Measurements from ENCODE around the gene HOXB13.

The HOXB13 gene

GRCh38 chr17:48704361-48705248, 23.9 kb downstream of the HOXB13 start:
- peak; percentile 60 for DNase-seq

GRCh38 chr17:48701864-48702532, 26.6 kb downstream of the HOXB13 start:
- DNase-seq, result no peak

DNA sequence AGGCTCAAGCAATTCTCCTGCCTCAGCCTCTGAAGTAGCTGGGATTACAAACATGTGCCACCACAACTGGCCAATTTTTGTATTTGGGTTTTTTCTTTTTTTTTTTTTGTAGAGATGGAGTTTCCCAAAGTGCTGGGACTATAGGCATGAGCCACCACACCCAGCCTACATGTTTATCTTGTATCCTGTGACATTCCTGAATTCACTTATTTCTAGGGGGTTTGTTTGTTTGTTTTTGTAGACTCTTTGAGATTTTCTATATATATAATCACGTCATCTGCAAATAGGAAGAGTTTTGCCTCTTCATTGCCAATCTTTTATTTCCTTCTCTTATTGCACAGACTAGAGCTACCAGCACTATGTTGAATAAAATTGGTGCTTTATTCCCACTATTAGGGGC, 35.4 kb downstream of the HOXB13 start:
- DNase-seq, result no peak

DNA sequence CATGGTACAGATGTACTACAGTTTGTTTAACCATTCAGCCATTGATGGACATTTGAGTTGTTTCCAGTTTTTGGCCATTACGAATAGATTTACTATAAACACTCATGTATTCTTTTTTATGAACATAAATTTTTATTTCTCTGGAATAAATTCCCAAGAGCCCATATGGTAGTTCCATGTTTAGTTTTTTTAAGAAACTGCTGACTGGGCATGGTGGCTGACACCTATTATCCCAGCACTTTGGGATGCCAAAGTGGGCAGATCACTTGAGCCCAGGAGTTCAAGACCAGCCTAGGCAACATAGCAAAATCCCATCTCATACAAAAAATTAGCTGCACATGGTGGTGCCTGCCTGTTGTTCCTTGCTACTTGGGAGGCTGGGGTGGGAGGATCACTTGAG, 36.5 kb downstream of the HOXB13 start:
- DNase-seq, result no peak

DNA sequence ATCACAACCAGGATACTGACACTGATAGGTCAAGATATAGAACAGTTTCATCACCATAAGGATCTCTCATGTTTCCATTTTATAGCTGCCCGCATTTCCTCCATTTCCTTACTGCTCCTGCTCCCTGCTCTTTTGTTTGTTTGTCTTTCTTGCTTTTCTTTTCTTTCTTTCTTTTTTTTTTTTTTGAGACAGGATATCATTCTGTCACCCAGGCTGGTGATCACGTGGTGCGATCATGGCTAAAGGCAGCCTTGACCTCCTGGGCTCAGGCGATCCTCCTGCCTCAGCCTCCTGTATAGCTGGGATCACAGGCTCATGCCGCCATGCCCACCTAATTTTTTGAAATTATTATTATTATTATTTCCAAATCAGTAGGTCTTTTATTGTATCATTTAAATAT, 37.9 kb downstream of the HOXB13 start:
- DNase-seq, result no peak

DNA sequence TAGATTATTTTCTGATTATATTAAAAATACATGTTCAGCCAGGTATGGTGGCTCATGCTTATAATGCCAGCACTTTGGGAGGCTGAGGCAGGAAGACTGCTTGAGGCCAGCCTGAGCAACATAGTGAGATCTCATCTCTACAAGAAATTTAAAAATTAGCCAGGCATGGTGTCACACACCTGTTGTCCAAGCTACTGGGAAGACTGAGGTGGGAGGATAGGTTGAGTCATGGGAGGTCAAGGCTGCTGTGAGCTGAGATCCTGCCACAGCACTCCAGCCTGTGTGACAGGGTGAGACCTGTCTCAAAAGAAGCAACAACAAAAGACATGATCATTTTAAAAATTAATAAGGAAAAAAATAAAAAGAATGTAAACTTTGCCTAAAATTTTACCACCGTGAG, 46.9 kb downstream of the HOXB13 start:
- no peak for DNase-seq

GRCh38 chr17:48679385-48680096, 49.0 kb downstream of the HOXB13 start:
- no peak for DNase-seq

GRCh38 chr17:48678141-48678971, 50.2 kb downstream of the HOXB13 start:
- peak; percentile 58 for DNase-seq

DNA sequence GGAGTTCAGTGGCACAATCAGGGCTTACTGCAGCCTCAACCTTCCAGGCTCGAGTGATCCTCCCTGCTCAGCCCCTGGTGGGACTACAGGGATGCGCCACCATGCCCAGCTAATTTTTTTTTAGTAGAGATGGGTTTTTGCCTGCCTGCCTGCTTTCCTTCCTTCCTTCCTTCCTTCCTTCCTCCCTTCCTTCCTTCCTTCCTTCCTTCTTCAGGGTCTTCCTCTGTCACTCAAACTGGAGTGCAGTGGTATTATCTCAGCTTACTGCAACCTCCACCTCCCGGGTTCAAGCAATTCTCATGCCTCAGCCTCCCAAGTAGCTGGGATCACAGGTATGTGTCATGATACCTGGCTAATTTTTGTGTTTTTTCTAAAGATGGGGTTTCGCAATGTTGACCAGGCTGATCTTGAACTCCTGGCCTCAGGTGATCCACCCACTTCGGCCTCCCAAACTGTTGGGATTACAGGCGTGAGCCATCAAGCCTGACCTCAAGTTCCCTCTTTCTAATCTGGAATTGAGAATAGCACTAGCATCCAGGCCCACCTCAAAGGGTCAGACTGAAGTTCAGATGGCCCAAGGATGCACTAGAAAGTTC, 51.5 kb downstream of the HOXB13 start:
- no peak for DNase-seq

Data from DMS153 (cell line).